ENCODE measurements around the gene LILRB4.
A peak's percentile ranks its signal among the peaks of the same experiment; 100 is the strongest.
"Not testable (repeated sequence)": the region's sequence is repeated elsewhere in the genome, so short reads cannot be mapped to it uniquely, and the experiment has no call there.

The LILRB4 gene

DNA sequence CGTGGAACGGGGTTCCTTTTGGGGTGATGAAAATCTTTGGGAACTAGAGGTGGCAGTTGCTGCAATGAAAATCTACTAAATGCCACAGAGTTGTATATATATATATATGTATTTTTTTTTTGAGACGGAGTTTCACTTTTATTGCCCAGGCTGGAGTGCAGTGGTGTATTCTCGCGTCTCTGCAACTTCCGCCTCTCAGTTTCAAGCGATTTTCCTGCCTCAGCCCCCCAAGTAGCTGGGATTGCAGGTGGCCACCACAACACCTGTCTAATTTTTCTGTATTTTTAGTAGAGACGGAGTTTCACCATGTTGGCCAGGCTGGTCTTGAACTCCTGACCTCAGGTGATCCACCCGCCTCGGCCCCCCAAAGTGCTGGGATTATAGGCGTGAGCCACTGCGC, 18.8 kb downstream of the LILRB4 start:
- DNase-seq; in situ Hi-C loops (cut with MboI; ENCODE audit: low pct_unique_long_range_greater_than_20kb, low sequenced_read_pairs): not testable (repeated sequence)

DNA sequence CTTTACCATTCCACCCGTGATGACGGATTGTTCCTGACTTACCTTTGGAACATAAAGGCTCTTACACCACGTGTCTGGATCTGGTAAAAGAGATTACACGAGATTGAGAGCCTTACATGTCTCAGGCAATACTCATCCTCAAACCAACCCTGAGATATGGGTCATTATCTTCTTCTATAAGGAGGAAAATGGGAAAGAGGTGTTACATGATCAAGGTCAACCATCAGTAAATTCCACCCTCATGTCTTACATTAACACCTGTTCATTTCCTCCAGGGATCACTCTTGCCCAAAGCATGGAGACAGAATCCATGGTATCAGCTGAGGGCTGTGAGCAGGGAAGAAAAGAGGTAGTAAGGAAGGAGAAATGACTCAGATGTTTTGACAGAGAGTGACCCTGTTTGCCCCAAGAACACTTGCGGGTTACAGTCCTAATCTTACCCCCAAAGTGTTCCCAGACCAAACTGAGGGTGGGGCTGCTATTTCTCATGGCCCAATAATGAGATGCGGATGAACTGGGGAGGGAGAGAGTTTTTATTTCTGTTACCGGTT, 19.6 kb downstream of the LILRB4 start:
- in situ Hi-C loops (cut with MboI; ENCODE audit: low pct_unique_long_range_greater_than_20kb, low sequenced_read_pairs), result no loop called here

DNA sequence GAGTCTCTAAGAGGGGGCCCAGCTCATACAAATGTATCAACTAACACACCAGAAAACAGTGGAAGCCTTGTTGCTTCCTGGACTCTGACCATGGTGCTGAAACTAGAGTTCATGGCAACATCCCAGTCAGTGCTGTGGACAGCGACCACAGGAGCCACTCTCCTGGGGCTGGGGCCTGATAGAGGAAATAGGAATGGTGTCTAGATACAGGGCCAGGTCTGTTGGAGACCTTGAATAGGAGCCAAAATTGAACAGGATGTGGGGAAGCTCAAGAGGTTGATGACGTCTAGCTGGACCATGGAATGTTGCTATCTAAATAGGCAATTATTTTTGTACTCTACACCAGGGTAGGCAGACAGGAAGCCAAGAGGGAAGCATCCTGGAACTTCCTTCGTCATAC, 21.7 kb downstream of the LILRB4 start:
- peak; percentile 58 for DNase-seq
- in situ Hi-C loops (cut with MboI; ENCODE audit: low pct_unique_long_range_greater_than_20kb, low sequenced_read_pairs), result no loop called here

More for the DNA sequence above, 19.6 kb downstream of the LILRB4 start:
- no peak for DNase-seq

DNA sequence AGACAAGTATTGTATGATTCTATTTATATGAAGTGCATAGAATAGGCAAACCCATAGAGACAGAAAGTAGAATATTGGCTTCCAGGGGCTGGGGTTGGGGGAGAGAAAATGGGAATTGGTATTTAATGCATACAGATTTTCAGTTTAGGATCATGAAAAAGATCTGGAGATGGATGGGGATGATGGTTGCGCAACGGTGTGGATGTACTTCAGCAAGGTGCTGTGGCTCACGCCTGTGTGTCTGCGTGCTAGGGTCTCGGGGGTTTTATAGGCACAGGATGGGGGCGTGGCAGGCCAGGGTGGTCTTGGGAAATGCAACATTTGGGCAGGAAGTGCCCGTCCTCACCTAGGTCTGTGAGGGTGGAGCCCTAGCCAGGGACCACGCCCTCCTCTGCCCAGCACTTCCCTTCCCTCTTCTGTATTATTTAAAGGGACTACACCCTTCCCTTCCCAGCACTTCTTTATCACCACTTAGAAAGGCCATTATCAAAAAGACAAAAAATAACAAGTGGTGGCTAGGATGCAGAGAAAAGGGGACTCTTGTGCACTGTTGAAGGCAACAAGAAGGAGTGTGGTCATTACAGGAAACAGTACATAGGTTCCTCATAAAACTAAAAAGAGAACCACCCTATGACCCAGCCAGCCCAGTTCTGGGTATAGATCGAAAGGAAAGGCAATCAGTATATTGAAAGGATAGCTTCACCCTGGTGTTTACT, 29.0 kb downstream of the LILRB4 start:
- no peak for DNase-seq
- in situ Hi-C loops (cut with MboI; ENCODE audit: low pct_unique_long_range_greater_than_20kb, low sequenced_read_pairs), result no loop called here

DNA sequence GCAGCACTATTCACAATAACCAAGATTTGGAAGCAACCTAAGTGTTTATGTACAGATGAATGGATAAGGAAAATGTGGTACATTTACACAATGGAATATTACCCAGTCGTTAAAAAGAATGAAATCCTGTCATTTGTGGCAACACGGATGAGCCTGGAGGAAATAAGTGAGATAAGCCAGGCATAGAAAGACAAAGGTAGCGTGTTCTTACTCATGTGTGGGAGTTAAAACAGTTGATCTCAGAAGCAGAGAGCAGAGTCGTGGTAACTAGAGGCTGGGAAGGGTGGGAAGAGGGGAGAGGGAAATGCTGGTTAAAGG, 29.5 kb downstream of the LILRB4 start:
- no peak for DNase-seq
- in situ Hi-C loops (cut with MboI; ENCODE audit: low pct_unique_long_range_greater_than_20kb, low sequenced_read_pairs), result no loop called here

DNA sequence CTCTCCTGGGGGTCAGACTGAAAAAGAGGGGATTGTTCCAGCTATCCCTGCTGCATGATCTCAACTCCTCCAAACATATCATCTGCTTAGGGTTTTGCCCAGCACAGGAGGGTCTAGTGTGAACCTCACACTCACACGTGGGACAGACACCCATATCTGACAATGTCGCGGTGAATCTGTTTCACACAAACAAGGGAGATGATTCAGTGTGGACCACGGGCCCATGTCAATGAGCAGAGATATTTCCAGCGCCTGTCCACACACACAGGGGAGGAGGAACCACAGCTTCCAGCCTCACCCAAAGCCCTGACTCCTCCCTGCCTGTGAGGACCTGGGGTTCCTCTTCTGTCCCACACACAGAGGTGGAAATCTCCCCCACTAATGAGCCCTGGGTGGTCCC, 31.9 kb downstream of the LILRB4 start:
- in situ Hi-C loops (cut with MboI; ENCODE audit: low pct_unique_long_range_greater_than_20kb, low sequenced_read_pairs), result no loop called here
- no peak for DNase-seq

DNA sequence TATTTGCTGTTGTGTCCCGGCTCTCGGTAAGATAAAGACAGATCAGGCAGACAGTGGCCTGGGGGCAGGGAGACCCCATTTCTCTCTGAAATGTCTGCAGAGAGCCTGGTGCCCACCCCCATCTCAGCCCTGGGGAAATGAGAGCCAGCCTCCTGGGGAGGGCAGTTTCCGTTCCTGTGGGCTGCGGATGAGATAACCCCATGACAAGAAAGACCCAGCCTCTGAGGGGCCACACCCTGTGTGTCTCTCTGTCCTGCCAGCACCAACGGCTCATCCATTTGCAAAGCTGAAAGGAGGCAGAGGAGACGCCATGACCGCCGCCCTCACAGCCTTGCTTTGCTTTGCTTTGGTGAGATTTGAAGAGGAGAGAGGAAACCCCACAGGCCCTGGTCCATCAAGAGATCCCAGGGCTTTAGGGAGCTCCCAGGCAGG, 33.3 kb downstream of the LILRB4 start:
- in situ Hi-C loops (cut with MboI; ENCODE audit: low pct_unique_long_range_greater_than_20kb, low sequenced_read_pairs), result no loop called here
- DNase-seq, result no peak

DNA sequence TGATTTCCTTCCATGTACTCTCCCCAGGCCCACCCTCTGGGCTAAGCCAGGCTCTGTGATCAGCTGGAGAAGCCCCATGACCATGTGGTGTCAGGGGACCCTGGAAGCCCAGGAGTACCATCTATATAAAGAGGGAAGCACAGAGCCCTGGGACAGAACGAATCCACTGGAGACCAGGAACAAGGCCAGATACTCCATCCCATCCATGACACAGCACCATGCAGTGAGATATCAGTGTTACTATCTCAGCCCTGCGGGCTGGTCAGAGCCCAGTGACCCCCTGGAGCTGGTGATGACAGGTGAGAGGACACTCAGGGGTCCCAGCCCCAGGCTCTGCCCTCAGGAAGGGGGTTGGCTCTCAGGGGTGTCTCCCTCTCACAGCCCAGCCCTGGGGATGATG, 34.0 kb downstream of the LILRB4 start:
- in situ Hi-C loops (cut with MboI; ENCODE audit: low pct_unique_long_range_greater_than_20kb, low sequenced_read_pairs), result no loop called here
- DNase-seq, result no peak

DNA sequence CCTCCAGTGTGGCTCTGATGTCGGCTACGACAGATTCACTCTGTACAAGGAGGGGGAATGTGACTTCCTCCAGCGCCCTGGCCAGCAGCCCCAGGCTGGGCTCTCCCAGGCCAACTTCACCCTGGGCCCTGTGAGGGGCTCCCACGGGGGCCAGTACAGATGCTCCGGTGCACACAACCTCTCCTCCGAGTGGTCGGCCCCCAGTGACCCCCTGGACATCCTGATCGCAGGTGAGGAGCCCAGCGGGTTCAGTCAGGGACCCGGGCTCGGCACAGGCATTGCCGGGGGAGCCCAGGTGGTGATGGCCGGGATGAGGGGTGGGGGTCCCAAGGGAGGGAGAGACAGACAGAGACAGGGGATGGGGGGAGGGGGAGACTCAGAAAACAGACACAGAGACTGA, 34.9 kb downstream of the LILRB4 start:
- in situ Hi-C loops (cut with MboI; ENCODE audit: low pct_unique_long_range_greater_than_20kb, low sequenced_read_pairs); DNase-seq: not testable (repeated sequence)

DNA sequence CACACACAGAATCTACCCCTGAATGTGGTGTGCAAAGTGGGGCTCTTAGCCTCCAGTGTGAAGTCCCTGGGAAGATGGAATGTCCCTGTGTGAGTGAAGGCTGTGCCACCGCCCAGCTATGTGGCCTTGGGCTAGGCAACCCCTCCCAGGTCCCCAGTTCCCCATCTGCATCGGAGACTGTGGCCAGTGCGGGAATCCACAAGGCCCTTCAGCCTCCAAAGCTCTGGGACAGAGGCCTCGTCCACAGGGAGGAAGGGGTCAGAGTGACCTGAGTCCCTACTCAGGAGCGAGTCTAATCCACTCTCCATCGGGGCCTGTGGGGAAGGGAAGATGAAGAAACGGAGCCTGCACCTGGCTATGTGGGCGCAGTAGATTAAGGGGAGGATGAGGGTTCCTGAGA, 42.1 kb downstream of the LILRB4 start:
- in situ Hi-C loops (cut with MboI; ENCODE audit: low pct_unique_long_range_greater_than_20kb, low sequenced_read_pairs), result no loop called here
- no peak for DNase-seq

DNA sequence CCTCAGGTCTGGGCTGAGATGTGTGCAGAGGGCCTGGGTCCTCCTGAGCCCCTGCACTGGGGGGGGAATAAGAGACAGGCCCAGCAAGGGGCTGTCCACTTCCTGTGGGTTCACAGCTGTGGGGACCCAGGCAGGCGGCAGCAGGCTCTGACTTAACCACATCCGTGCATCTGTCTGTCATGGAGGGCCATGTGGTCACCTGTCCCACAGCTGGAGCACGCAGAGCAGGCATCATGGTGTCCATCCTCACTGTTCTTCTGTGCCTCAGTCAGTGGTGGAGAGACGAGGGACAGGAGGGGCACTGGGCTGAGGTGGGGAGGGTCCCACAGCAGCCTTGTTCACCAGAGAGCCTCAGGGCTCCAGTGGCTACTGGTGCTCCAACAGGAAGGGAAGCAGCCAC, 45.2 kb downstream of the LILRB4 start:
- DNase-seq, result no peak
- in situ Hi-C loops (cut with MboI; ENCODE audit: low pct_unique_long_range_greater_than_20kb, low sequenced_read_pairs), result no loop called here

DNA sequence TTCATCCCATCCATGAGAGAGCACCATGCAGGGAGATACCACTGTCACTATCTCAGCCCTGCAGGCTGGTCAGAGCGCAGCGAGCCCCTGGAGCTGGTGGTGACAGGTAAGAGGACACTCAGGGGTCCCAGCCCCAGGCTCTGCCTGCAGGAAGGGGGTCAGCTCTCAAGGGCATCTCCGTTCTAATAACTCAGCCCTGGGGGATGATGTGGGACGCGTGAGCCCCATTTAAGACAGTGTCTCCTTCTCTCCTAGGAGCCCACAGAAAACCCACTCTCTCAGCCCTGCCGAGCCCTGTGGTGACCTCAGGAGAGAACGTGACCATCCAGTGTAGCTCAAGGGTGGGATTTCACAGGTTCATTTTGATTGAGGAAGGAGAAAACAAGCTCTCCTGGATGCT, 46.0 kb downstream of the LILRB4 start:
- in situ Hi-C loops (cut with MboI; ENCODE audit: low pct_unique_long_range_greater_than_20kb, low sequenced_read_pairs), result no loop called here
- DNase-seq, result no peak

DNA sequence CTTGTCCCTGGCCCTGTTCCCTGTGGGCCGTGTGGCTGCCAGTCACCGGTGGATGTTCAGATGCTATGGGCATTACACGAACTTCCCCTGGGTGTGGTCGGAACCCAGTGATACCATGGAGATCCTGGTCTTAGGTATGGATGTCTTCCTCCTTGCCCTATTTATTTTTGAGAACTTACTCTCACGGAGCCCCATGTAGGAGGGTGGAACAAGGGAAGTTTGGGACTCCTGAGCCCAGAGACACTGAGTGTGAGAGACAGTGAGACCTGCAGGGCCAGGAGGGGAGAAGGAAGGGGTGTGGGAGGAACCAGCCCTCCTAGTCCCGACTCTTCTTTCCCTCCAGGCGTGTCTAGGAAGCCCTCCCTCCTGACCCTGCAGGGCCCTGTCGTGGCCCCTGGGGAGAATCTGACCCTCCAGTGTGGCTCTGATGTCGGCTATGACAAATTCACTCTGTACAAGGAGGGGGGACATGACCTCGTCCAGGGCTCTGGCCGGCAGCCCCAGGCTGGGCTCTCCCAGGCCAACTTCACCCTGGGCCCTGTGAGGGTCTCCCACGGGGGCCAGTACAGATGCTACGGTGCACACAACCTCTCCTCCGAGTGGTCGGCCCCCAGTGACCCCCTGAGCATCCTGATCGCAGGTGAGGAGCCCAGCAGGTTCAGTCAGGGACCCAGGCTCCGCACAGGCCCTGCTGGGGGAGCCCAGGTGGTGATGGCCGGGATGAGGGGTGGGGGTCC, 46.6 kb downstream of the LILRB4 start:
- no peak for DNase-seq
- in situ Hi-C loops (cut with MboI; ENCODE audit: low pct_unique_long_range_greater_than_20kb, low sequenced_read_pairs), result no loop called here

DNA sequence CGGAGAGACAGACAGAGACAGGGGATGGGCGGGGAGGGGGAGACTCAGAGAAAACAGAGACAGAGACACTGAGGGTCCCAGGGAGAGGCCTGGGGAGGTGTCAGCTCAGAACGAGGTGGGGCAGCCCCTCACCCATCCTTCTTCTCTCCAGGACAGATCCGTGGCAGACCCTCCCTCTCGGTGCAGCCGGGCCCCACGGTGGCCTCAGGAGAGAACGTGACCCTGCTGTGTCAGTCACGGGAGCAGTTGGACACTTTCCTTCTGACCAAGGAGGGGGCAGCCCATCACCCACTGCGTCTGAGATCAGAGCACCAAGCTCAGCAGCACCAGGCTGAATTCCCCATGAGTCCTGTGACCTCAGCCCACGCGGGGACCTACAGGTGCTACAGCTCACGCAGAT, 47.2 kb downstream of the LILRB4 start:
- DNase-seq; in situ Hi-C loops (cut with MboI; ENCODE audit: low pct_unique_long_range_greater_than_20kb, low sequenced_read_pairs): not testable (repeated sequence)

Measured in KBM-7 (cell line).